WTC11 (cell line): ENCODE data around the gene GCSH.

Experiments
- ATF2 ChIP-seq: sonication (generic); formaldehyde crosslinking; IDR thresholded peaks from 2 replicates; pipeline ENCODE4 v1.8.1; 2022; ENCODE audit warnings: low read depth, missing genetic modification reagents, borderline replicate concordance
- ATF3 ChIP-seq: sonication (generic); formaldehyde crosslinking; conservative IDR thresholded peaks from 2 replicates; pipeline ENCODE4 v1.8.1; 2022; ENCODE audit warnings: mild to moderate bottlenecking, missing genetic modification reagents
- CTCF ChIP-seq: fragments of 200-600 bp; IDR thresholded peaks from 2 replicates; pipeline ENCODE4 v1.8.0; 2022; ENCODE audit warnings: antibody characterized with exemption
- HMGXB4 ChIP-seq: sonication (generic); formaldehyde crosslinking; IDR thresholded peaks from 2 replicates; pipeline ENCODE4 v1.8.1; 2023; ENCODE audit warnings: mild to moderate bottlenecking, moderate library complexity, missing genetic modification reagents
- JUN ChIP-seq: sonication (generic); formaldehyde crosslinking; IDR thresholded peaks from 2 replicates; pipeline ENCODE4 v1.8.0; 2023; ENCODE audit warnings: mild to moderate bottlenecking, missing genetic modification reagents
- MXD4 ChIP-seq: fragments of 250-450 bp; sonication (Bioruptor Pico); IDR thresholded peaks from 2 replicates; pipeline ENCODE4 v1.8.0; 2021; ENCODE audit warnings: mild to moderate bottlenecking, moderate library complexity, borderline replicate concordance
- RELA ChIP-seq: sonication (generic); formaldehyde crosslinking; IDR thresholded peaks from 2 replicates; pipeline ENCODE4 v1.8.1; 2022; ENCODE audit warnings: missing genetic modification reagents, mild to moderate bottlenecking, borderline replicate concordance
- ZSCAN18 ChIP-seq: fragments of 250-450 bp; sonication (Bioruptor Pico); IDR thresholded peaks from 2 replicates; pipeline ENCODE4 v2.1.2; 2022; ENCODE audit warnings: mild to moderate bottlenecking, moderate library complexity
- TF ChIP-seq, protein P1 (sequence below): sonication (generic); formaldehyde crosslinking; IDR thresholded peaks from 2 replicates; pipeline ENCODE4 v1.8.0; 2023; ENCODE audit warnings: missing genetic modification reagents

DNA sequence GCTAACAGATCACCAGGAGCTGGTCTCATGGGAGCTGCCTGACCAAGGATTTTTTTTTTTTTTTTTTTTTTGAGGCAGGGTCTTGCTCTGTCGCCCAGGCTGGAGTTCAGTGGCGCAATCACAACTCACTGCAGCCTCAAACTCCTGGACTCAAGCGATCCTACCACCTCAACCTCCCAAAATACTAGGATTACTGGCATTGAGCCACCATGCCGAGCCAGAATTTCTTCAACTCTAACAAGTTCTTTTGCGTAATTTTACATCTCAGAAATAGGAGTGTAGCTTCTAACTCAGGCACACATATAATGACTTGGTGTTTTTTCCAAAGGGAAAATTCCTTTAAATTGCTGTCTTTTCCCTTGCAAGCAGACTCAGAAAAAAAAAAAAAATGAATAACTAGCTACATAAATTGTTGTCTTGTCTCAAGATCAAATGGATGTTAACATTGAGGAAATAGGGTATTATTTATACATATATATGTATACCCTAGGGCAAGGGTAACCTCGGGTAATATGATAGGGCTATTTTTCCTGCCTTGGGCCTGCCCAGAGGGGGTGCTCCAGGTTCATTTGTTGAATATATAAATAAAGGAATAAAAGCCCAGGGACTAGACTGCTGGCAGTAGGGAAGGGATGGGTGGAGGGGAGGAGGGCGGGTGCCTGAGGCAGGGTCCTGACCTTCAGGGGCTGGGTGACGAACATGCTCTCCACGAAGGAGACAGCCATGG, 42.8 kb upstream of the GCSH start:
- TF ChIP-seq ZSCAN18 (CRISPR knock-in tag) = no peak
- no peak for TF ChIP-seq CTCF
- no peak for TF ChIP-seq HMGXB4
- TF ChIP-seq JUN (CRISPR knock-in tag) = no peak
- TF ChIP-seq ATF3 (CRISPR knock-in tag) = no peak
- no peak for TF ChIP-seq ATF2 (CRISPR knock-in tag)
- TF ChIP-seq MXD4 (CRISPR knock-in tag) = no peak
- TF ChIP-seq RELA (CRISPR knock-in tag) = no peak
- TF ChIP-seq, protein P1, sequence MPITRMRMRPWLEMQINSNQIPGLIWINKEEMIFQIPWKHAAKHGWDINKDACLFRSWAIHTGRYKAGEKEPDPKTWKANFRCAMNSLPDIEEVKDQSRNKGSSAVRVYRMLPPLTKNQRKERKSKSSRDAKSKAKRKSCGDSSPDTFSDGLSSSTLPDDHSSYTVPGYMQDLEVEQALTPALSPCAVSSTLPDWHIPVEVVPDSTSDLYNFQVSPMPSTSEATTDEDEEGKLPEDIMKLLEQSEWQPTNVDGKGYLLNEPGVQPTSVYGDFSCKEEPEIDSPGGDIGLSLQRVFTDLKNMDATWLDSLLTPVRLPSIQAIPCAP (CRISPR knock-in tag) = no peak
